Measurements from ENCODE around the gene HAAO.
A peak's percentile ranks its signal among the peaks of the same experiment; 100 is the strongest.

Gene HAAO

GRCh38 chr2:42767080-42767898, 25.1 kb downstream of the HAAO start:
- DNase-seq: no peak

DNA sequence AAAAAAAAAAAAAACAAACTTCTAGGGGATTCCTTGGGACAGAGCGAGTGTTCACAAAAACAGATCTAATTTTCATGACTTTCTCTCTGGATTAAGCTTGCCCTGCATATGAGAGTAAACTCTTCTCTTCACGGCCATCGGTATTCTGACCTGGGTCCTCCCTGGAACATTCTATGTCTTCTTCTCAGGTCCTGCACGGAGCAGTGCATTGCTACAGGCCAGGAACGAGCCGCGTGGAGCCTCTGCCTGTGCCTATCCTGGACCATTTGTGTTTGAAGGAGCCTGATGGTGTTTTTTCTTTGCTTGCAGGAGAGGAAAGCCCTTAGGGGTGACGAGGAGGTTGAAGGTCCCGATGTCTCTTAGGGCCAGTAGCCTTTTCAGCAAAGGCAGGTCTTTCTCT, 26.7 kb downstream of the HAAO start:
- DNase-seq: no peak

DNA sequence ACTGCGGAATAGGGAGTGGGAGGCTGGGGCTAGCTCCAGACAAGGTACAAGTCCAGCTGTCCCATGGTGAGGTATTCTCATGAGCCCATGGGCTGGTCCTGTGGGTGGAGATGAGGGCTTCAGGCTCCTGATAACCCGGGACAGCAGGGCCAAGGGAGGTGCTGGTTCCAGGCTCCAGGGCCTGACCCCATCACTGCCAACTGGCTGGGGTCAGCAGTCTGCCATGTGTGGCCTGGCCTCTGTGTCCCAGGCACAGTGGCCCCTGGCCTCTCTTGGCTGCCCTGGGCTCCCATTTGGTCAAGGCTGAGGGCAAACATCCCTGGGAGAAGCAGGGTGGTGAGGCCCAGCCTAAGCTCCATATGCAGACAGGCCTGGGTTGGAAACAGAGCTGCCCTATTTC, 27.5 kb downstream of the HAAO start:
- DNase-seq: no peak

DNA sequence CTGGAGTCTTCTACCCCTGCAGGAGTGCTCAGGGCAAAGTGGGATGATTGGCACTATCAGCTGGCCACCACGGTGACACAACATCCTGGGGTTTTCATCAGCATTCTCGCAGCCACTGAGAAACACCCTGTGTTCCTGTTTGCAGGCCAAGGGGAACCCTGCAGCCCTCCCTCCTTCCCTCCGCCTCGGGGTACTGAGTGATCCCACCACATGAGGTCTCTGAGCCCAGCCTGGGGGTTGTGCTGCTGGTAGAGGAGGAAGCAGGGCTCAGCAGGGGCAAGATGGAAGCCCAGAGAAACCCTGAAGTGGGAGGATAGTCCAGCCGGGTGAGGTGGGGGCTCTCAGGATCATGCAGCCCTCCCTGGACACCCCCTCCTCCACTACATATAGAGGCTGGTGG, 28.3 kb downstream of the HAAO start, which contains the start of gene OXER1:
OXER1 (minus strand) TSS at position 40 of the 400 bp plus-strand sequence. CDS start 73 bp downstream, outside the sequence.
- no peak for DNase-seq

DNA sequence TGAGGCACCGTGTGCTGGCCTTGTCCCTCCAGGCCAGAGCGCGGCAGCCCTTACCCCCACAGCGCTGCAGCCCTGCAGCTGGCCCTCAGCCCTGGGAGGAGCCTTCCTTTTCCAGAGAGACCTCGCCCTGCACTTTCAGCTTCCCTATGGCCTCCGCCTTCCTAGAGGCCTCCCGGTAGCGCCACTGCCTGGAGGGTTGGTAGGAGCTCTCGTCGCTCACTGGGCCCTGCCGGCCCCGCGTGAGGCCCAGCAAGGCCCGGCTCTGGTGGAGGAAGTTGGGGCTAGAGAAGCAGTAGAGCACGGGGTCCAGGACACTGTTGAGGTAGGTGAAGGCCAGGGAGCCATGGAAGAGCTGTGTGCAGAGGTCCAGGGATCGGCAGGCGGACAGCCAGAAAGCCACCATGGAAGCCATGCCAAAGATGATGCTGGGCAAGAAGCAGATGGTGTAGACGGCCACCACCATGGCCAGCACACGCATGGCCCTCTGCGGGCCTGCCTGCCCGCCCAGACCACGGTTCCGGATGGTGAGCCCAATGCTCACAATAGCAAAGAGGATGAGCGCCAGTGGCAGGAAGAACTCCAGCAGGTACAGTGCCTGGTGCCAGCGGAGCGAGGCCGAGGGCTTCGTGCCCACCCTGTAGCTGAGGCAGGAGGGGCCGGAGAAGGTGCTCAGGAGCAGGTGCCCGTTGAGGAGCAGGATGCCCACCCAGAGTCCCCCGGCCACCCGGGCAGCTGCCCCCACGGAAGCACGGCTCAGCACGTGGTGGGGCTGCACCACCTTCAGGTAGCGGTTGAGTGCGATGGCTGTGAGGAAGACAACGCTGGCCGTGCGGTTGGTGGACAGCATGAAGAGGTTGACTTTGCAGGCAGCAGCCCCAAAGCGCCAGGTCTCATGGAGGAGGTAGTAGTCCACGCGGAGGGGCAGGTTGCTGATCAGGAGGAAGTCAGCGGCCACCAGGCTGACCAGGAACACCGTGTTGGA, 29.3 kb downstream of the HAAO start:
- no peak for DNase-seq

DNA sequence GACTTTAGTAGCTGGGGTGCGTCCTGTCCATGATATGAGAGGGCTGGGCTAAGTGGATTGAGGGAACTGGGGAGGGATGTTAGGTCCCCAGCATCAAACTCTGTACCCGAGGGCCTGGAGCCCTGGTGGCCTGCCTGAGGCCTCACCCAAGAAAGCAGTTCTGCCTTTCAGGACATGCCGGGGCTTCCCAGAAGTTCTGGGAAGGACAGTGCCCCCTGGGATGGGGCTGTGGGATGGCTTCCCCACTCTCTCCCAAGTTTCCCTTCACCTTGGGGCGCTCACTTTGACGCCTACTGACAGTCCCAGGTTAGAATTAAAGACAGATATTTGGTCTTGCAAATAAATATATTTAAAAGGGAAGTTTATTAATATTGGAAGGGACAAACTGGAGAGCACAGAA, 30.2 kb downstream of the HAAO start:
- no peak for DNase-seq

GRCh38 chr2:42761554-42761953, 30.8 kb downstream of the HAAO start:
- DNase-seq: no peak

DNA sequence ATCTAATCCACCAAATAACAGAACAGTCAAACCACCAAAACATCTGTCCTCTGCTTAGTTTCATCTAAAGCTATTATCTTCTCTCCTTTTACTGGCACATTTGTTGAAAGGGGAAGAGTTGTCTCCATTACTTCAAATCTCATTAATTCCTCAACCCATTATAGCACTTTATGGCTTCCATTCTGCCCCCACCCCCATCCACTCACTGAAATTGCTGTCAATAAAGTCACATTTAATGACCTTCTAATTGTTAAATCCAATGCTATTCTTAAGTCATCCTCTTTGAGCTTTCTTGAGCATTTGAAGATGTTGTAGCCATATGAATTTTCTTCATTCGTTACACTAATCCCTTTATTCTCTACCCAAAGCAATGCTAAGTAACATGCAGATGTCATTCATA, 33.6 kb downstream of the HAAO start:
- no peak for DNase-seq

DNA sequence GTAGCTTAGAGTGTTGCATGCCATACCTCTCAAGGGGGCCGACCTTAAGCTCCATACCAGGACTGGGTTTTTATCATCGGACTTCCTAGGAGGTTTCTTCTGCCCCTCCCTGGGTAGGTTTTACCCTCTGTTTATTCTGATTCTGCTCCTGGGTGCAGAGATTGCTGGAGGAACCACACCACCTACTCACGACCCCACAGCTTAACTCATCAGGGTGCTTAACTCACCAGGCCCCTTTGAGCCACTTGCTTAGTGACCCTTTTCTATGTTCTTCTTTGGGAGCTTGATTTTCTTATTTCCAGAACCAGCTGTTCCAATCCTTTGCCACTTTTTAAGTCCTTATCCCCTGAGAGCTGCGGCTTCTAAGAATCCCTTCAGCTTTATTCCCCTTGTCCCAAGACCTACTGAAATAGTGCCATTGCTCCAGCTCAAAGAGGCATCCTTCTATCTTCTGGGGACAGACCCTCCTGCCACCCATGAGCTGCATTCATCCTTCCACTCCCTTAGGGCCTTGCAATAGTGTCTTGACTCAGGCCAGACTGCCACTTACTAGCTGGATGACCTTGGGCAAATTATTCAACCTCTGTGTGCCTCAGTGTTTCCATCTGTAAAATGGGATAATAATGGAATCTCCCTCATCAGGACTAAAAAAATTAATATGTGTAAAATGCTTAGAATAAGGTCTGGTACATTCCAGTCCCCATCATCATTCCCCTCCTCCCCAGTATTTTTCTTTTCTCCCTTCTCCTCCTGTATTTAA, 34.2 kb downstream of the HAAO start:
- no peak for DNase-seq

DNA sequence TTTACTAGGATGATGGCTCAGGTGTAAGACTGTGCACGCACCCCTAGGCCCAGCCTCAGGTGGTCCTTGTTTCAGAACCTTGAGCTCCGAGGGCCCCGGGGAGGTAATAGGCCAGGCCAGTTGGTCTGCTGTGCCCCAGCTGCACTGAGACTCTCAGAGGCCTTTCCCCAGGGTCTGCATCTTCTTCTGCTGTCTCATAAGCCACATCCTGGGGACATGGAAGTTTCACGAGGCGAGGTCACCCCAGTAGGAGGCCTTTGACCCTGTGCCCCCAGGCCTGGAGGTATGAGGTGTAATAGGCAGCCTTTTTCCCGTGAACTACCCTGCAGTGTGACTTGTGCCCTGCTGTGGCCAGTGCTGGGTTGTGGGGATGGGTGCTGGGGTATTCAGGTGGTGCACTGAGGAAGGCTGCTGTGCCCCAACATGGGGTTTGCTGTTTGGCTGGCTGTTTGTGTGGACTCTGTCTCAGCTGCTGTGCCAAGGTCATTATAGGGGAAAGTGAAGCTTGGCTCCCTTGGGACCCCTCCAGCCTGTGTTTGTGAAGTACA, 35.3 kb downstream of the HAAO start:
- no peak for DNase-seq

- DNase-seq: no peak
These were observed 36.1 kb downstream of the HAAO start for GRCh38 chr2:42756150-42756775.

DNA sequence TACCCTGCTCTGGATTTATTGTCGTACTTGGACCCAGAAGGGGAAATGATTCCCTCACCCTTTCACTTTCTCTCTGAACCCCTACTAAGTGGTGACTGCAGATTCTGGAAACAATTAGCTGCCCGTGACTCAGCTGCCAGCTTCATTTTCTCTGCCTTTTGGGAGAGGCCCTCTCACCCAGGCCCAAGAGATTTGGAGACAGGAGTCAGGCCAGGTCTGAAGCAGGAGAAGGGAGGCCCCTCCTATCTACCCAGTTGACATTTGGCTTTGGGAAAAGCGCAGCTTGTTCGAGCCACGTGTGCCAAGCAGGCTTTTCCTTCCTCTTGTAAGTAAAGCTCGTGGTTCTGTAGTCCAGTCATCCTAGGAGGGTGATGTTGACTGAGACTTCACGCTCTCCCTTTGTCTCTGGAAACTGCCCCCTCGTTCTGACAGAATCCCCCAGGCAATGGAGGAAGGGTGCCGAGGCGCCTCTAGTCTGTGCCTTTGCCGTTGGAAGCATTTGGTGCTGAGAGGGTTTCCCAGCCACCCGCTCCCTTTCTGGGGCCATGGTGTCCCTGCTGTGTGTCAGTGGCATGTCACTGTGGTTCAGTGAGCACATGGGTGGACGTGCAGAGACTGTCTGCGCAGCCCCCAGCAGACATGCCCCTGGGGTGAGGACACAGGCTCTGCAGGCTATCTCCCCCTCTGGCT, 37.0 kb downstream of the HAAO start:
- DNase-seq: no peak

GRCh38 chr2:42754776-42755140, 37.6 kb downstream of the HAAO start:
- no peak for DNase-seq

DNA sequence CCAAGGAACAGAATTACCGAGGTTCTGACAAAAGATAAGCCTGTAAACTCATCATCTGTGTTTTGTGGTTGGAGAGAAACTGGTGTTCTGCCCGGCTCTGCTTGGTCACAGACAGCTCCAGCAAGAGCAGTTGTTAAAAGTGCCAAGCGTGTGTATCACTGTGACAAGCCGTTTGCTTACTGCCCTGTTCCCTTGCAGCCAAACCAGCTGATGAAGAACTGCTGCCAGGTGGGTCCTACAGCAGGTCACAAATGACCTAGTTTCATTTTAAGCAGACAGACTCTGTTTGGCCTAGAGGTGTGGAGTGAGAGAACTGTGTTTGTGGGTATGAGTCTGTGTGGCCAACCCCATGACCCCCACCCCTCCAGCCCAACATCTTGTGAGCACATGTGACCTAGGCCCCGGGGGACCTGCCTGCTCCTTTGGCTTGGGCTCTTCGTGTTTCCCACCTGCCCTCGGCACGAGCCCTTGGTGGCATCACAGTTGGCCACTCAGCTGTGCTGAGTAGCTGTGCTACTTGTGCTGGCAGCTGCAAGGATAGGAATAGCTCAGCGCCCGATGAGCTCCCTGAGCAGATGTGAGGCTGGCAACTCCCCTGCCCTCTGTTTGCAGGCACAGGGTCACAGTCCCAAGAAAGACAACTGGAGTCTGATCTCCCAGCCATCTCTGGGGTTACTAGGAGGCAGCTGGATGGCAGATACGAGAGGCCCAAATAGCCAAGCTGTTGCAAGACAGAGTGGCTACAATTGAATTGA, 38.2 kb downstream of the HAAO start:
- peak; percentile 21 for DNase-seq

DNA sequence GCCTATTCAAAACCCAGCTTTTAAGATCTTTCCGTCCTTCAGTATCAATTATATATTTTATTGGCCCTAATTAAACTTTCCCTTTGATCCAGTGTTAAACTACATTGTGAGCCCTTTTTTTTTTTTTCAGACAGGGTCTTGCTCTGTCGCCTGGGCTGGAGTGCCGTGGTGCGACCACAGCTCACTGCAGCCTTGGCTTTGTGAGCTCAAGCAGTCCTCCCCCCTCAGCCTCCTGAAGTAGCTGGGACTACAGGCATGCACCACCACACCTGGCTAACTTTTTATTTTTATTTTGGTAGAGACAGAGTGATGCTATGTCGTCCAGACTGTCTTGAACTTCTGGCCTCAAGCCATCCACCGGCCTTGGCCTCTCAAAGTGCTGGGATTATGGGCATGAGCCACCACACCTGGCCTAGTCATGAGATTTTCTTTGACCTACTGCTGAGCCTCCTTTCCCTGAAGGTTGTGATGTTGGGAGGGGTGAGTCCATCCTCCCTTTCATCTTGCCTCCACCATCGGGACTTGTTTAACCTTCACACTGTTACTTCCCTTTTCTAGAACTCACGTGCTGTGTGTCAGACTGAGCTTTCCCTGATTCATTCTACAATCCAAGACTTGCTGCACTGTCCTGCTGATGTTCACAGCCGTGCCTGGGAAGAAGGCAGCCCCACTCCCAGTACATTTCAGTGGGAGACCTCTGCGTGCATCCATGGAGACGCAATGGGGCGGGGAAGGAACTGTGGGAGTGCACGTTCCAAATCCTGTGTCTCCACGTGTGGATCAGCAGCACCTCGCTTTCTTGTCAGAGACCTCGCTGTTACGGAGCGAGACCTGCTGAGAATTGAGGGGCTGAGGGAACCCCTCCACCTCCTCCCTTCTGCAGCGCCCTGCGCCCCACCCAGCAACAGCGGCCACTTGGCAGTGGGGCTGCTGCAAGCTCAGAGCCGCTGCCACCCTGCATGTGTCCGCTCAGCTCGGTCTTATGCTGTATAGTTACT, 39.3 kb downstream of the HAAO start:
- DNase-seq: no peak

GRCh38 chr2:42752314-42752713, 40.1 kb downstream of the HAAO start:
- no peak for DNase-seq

GRCh38 chr2:42748840-42749239, 43.5 kb downstream of the HAAO start:
- no peak for DNase-seq

GRCh38 chr2:42747422-42747821, 45.0 kb downstream of the HAAO start:
- DNase-seq: no peak

DNA sequence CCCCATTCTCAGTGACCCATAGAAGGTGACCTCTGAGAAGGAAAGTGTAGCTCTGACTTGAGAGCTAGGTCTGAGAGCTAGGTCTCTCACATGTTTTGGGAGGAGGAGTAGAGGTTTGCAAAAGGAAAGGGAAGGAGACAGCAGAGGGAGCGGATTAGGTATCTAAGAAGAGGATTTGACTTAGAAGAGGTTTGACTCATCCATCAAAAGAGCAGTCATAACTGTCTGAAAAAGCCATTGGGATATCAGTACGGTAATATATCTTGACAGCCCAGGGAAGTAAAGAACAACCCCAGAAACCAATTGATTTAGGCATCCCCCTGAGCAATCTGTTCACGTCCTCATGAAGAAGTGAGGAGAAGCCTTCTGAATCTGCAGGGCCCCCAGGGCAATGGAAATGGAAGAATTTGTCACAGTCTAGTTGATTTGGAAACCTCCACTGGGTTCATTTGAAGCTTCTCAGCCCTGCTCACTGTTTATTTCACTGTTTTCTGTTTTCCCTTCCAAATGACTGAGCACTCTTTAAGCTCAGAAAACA, 47.8 kb downstream of the HAAO start:
- no peak for DNase-seq
